H1 (cell line): Measurements from ENCODE around the gene FXYD3. TPM values are rescaled to one million over a fixed set of nuclear protein-coding genes. Genes with fewer than 3 reads are reported as not detected.

Source experiments
- RNF2 ChIP-seq: fragments of 200-900, 300-1000 bp; sonication (generic); IDR thresholded peaks from 2 replicates; pipeline ENCODE4 v1.7.1; 2016; ENCODE audit warnings: borderline replicate concordance, low read depth, mild to moderate bottlenecking, antibody characterized with exemption, low read length; ENCODE audit not compliant: poor library complexity, severe bottlenecking; ENCODE audit errors: missing control alignments
- SIRT6 ChIP-seq: IDR thresholded peaks from one replicate; pipeline ENCODE4 v1.7.1; 2012; ENCODE audit warnings: low read length, inconsistent platforms
- SP1 ChIP-seq: IDR thresholded peaks from 2 replicates; pipeline ENCODE4 v1.6.1; 2011; ENCODE audit warnings: low read depth, low read length
- SP2 ChIP-seq: IDR thresholded peaks from 2 replicates; pipeline ENCODE4 v1.6.1; 2012; ENCODE audit warnings: mild to moderate bottlenecking, low read length, inconsistent platforms
- polyA plus RNA-seq, 7 experiments: library from polyadenylated mRNA; depleted of rRNA in 3 of 7; stranded (reverse) in 5 of 7; unstranded in 2 of 7; fragments of >200 nt in 5 of 7; fragments of 200-250 nt in 2 of 7; gene quantifications; 1 replicate in 5 of 7; 2 replicates in 1 of 7; 4 replicates in 1 of 7; pipeline versions ENCODE4 v1.2.1 to v1.2.3, GENCODE V29; 2011 to 2013; ENCODE audit warnings: missing spikeins in 2 of 7, mixed read lengths in 2 of 7
- total RNA-seq: library from RNA; stranded (reverse); fragmentation: NEBNext Ultra II Directional; extraction: Animal tissue kit (Norgen Biotek cat#: 25700); gene quantifications from 2 replicates; pipeline ENCODE4 v1.2.1, GENCODE V29; 2021

The FXYD3 gene
- total and polyA plus RNA-seq, 2 of the 8 experiments (the other 6 are each of a cell fraction or from before 2014, with no cell fraction given) = 0.33 TPM; not detected in 1

- TF ChIP-seq RNF2 = no peak
- TF ChIP-seq SP2 = no peak
- TF ChIP-seq SP1 = no peak
- TF ChIP-seq SIRT6 = no peak
Observed at GRCh38 chr19:35170359-35171061, 54.9 kb downstream of the FXYD3 start (continued).
